CD14-positive monocyte (primary cell): ENCODE data around the gene ATP13A3. TPM values are rescaled to one million over a fixed set of nuclear protein-coding genes. Genes with fewer than 3 reads are reported as not detected.

Source experiments
- DNase-seq, 3 donors: peaks; one replicate each; pipeline ENCODE4 v3.0.0-alpha.2; 2011 to 2022
- H2AFZ ChIP-seq: 2 replicates; pipeline ENCODE4 v1.6.0; 2012; ENCODE audit warnings: mild to moderate bottlenecking, low read depth, low read length, inconsistent platforms; ENCODE audit not compliant: insufficient read depth, poor library complexity, severe bottlenecking
- H3K27ac ChIP-seq, 2 donors: 1 replicate in 1 of 2; 2 replicates in 1 of 2; pipeline ENCODE4 v1.5.1; 2012 to 2013; ENCODE audit warnings: low read length in 2 of 2, control low read depth in 1 of 2, inconsistent platforms in 1 of 2, low read depth in 1 of 2, mild to moderate bottlenecking in 1 of 2
- H3K27me3 ChIP-seq, 2 donors: one replicate each; pipeline versions ENCODE4 v1.6.0 to v1.6.1; 2011 to 2013; ENCODE audit warnings: low read length in 2 of 2; ENCODE audit not compliant: control insufficient read depth in 2 of 2, insufficient read depth in 2 of 2
- H3K36me3 ChIP-seq, 2 donors: replicated peaks in 1 of 2; 1 replicate in 1 of 2; 2 replicates in 1 of 2; pipeline versions ENCODE4 v1.5.1 to v1.6.1; 2012 to 2013; ENCODE audit warnings: low read length in 2 of 2, control low read depth in 1 of 2, inconsistent platforms in 1 of 2, mild to moderate bottlenecking in 1 of 2; ENCODE audit not compliant: insufficient read depth in 2 of 2, control insufficient read depth in 1 of 2
- H3K4me1 ChIP-seq, 2 donors: 1 replicate in 1 of 2; 2 replicates in 1 of 2; pipeline versions ENCODE4 v1.5.1 to v1.6.1; 2012 to 2013; ENCODE audit warnings: low read length in 2 of 2, control low read depth in 1 of 2, inconsistent platforms in 1 of 2, mild to moderate bottlenecking in 1 of 2, moderate library complexity in 1 of 2; ENCODE audit not compliant: insufficient read depth in 2 of 2, control insufficient read depth in 1 of 2
- H3K4me2 ChIP-seq: replicated peaks from 2 replicates; pipeline ENCODE3; 2012; ENCODE audit warnings: low read length, moderate library complexity, mild to moderate bottlenecking; ENCODE audit not compliant: poor library complexity, severe bottlenecking; ENCODE audit errors: extremely low read depth
- H3K4me3 ChIP-seq, 3 experiments: fragments of 200-600 bp in 1 of 3; sonication (generic) in 1 of 3; replicated peaks in 1 of 3; 1 replicate in 2 of 3; 2 replicates in 1 of 3; pipeline ENCODE4 v1.5.1; 2011 to 2013; ENCODE audit warnings: low read length in 3 of 3, mild to moderate bottlenecking in 3 of 3, control low read depth in 2 of 3, low read depth in 2 of 3, inconsistent platforms in 1 of 3, moderate library complexity in 1 of 3
- H3K79me2 ChIP-seq: 2 replicates; pipeline ENCODE4 v1.6.0; 2012; ENCODE audit warnings: mild to moderate bottlenecking, control low read depth, inconsistent platforms, low read length, moderate library complexity; ENCODE audit not compliant: insufficient read depth
- H3K9ac ChIP-seq: 2 replicates; pipeline ENCODE4 v1.6.0; 2017; ENCODE audit warnings: low read length, mild to moderate bottlenecking; ENCODE audit not compliant: insufficient read depth, poor library complexity, severe bottlenecking
- H3K9me3 ChIP-seq, 2 donors: replicated peaks in 1 of 2; 1 replicate in 1 of 2; 2 replicates in 1 of 2; pipeline versions ENCODE4 v1.5.1 to v1.6.1; 2012 to 2013; ENCODE audit warnings: low read length in 2 of 2, control low read depth in 1 of 2; ENCODE audit not compliant: control insufficient read depth in 1 of 2, insufficient read depth in 1 of 2
- H4K20me1 ChIP-seq: 2 replicates; pipeline ENCODE4 v1.6.0; 2012; ENCODE audit warnings: mild to moderate bottlenecking, low read length, control low read depth, moderate library complexity; ENCODE audit not compliant: insufficient read depth
- H3K27ac Mint-ChIP-seq, 7 donors: one replicate each; pipeline ENCODE4 v1.8.0; 2020; ENCODE audit warnings: mild to moderate bottlenecking in 7 of 7, mixed read lengths in 7 of 7, moderate library complexity in 6 of 7, inconsistent platforms in 2 of 7
- H3K27me3 Mint-ChIP-seq, 3 donors: one replicate each; pipeline ENCODE4 v1.8.0; 2021 to 2022; ENCODE audit warnings: low read depth in 3 of 3, mild to moderate bottlenecking in 3 of 3, mixed read lengths in 3 of 3, moderate library complexity in 3 of 3, inconsistent platforms in 1 of 3
- H3K36me3 Mint-ChIP-seq, 2 donors: one replicate each; pipeline ENCODE4 v1.8.0; 2020; ENCODE audit warnings: mixed read lengths in 2 of 2, inconsistent platforms in 1 of 2, mild to moderate bottlenecking in 1 of 2
- H3K4me1 Mint-ChIP-seq: one replicate; pipeline ENCODE4 v1.8.0; 2020; ENCODE audit warnings: mild to moderate bottlenecking, mixed read lengths
- H3K4me3 Mint-ChIP-seq, 2 donors: one replicate each; pipeline ENCODE4 v1.8.0; 2020; ENCODE audit warnings: mild to moderate bottlenecking in 2 of 2, mixed read lengths in 2 of 2, moderate library complexity in 1 of 2
- H3K9me3 Mint-ChIP-seq, 7 donors: one replicate each; pipeline ENCODE4 v1.8.0; 2020 to 2022; ENCODE audit warnings: mixed read lengths in 7 of 7, mild to moderate bottlenecking in 6 of 7, moderate library complexity in 6 of 7, inconsistent platforms in 2 of 7
- WGBS: methylation state at CpG from one replicate; pipeline ENCODE4 v1.1.5; 2013; ENCODE audit warnings: missing lambda C conversion rate; ENCODE audit not compliant: insufficient coverage; 5-methylcytosine and 5-hydroxymethylcytosine counted together
- intact Hi-C, 2 donors: fragments of 100-400 bp; cut with micrococcal nuclease; formaldehyde crosslinking; loops; one replicate each; pipeline versions ENCODE4 v1.15.0 to v1.15.1; 2023
- polyA plus RNA-seq, 3 donors: library from polyadenylated mRNA; depleted of rRNA in 1 of 3; unstranded in 2 of 3; stranded (reverse) in 1 of 3; fragments of 300-500 nt in 2 of 3; fragments of >200 nt in 1 of 3; fragmentation: Illumina TruSeq in 2 of 3; gene quantifications; 1 replicate in 2 of 3; 2 replicates in 1 of 3; pipeline ENCODE4 v1.2.3, GENCODE V29; 2012 to 2021
- TF ChIP-seq, protein P1 (sequence below): fragments of 200-600 bp; IDR thresholded peaks from one replicate; pipeline ENCODE4 v1.8.0; 2022; ENCODE audit warnings: antibody characterized with exemption, mild to moderate bottlenecking

Gene ATP13A3
- polyA plus RNA-seq, 3 donors: 4.7 to 19.5 (median 5.2) TPM

DNA sequence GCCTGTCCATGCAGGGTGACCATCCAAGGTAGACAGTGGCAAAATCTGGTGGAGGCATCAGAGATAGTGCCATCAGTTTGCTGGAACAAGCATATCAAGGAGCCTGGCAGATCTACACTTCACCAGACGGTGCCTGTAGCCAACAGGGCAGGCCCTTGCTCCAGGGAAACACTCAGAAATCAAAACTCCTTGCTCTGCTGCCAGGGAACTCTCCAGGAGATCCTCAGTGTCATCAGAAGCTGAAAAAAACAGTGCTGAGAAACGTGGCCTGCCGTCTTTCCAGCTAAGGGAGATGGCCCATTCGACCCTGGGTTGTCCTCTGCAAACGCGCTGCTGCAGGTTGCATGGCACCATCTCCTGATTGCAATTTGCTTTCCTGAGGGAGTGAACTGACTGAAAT is 30.5 kb upstream of the ATP13A3 start:
- Histone ChIP-seq H3K4me1 (no peaks in the 10 kb centered on the region), H3K36me3 (no peaks in the 10 kb centered on the region), H3K79me2 (no peaks in the 10 kb centered on the region), H3K4me2 (no peak overlapping the region), H2AFZ (no peak overlapping the region), H3K4me3 (no peak overlapping the region), H3K9me3 (no peaks in the 10 kb centered on the region), H4K20me1 (no peaks in the 10 kb centered on the region), H3K9ac (no peak overlapping the region), H3K27me3 (no peaks in the 10 kb centered on the region), H3K27ac (no peak overlapping the region)
- intact Hi-C loops: no loop called here
- Mint-ChIP-seq H3K27me3 (peaks cover 1 to 11% (median 3%) of the 10 kb centered on the region in 3 donors), H3K27ac (no peak overlapping the region), H3K9me3 (peaks cover 0 to 1% (median 0%) of the 10 kb centered on the region in 7 donors), H3K4me3 (no peak overlapping the region), H3K36me3 (no peaks in the 10 kb centered on the region), H3K4me1 (no peaks in the 10 kb centered on the region)
- TF ChIP-seq, protein P1, sequence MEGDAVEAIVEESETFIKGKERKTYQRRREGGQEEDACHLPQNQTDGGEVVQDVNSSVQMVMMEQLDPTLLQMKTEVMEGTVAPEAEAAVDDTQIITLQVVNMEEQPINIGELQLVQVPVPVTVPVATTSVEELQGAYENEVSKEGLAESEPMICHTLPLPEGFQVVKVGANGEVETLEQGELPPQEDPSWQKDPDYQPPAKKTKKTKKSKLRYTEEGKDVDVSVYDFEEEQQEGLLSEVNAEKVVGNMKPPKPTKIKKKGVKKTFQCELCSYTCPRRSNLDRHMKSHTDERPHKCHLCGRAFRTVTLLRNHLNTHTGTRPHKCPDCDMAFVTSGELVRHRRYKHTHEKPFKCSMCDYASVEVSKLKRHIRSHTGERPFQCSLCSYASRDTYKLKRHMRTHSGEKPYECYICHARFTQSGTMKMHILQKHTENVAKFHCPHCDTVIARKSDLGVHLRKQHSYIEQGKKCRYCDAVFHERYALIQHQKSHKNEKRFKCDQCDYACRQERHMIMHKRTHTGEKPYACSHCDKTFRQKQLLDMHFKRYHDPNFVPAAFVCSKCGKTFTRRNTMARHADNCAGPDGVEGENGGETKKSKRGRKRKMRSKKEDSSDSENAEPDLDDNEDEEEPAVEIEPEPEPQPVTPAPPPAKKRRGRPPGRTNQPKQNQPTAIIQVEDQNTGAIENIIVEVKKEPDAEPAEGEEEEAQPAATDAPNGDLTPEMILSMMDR: no peak
- no peak for DNase-seq
- 64% methylated on average over 4 of the region's 6 CpGs for WGBS

DNA sequence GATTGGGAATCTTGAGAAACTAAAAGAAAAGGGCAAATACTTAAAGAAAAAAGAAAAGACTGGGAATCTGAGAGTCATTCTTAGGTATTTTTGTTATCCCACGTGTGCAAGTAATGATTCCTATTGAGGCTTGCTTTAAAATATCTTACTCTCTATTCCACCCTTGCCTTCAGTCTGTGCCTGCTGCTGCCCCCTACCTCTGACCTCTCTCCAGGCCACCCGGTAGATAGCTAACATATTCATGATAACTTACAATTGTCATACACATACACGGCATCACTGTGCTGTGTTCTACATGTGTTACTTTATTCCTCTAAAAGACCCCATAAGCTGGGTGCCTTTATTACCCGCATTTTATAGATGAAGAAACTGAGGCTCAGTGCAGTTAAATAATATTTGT is 27.8 kb upstream of the ATP13A3 start:
- WGBS: no CpG with 5 or more reads among the region's 4 CpGs
- TF ChIP-seq, protein P1: no peak
- no peak overlapping the region for H3K9ac ChIP-seq
- Mint-ChIP-seq H3K27ac (no peak overlapping the region), H3K4me1 (no peaks in the 10 kb centered on the region), H3K9me3 (no peaks in the 10 kb centered on the region), H3K36me3 (no peaks in the 10 kb centered on the region), H3K27me3 (peaks cover 0 to 11% (median 3%) of the 10 kb centered on the region in 3 donors), H3K4me3 (no peak overlapping the region)
- H3K27ac ChIP-seq: no peak overlapping the region
- H3K4me3 ChIP-seq: no peak overlapping the region
- no peaks in the 10 kb centered on the region for H3K27me3 ChIP-seq
- no peaks in the 10 kb centered on the region for H3K36me3 ChIP-seq
- H3K4me1 ChIP-seq: no peaks in the 10 kb centered on the region
- DNase-seq: no peak
- H3K79me2 ChIP-seq: no peaks in the 10 kb centered on the region
- H2AFZ ChIP-seq: no peak overlapping the region
- H3K9me3 ChIP-seq: no peaks in the 10 kb centered on the region
- intact Hi-C loops: no loop called here
- no peaks in the 10 kb centered on the region for H4K20me1 ChIP-seq
- no peak overlapping the region for H3K4me2 ChIP-seq
